ENCODE data around the gene CACNB1. TPM values are rescaled to one million over a fixed set of nuclear protein-coding genes. Genes with fewer than 3 reads are reported as not detected.

Gene CACNB1
- total and polyA plus RNA-seq, 10 of the 15 experiments (the other 5 are each of a cell fraction or from before 2014, with no cell fraction given) = 0.06 to 15.6 (median 6.3) TPM

DNA sequence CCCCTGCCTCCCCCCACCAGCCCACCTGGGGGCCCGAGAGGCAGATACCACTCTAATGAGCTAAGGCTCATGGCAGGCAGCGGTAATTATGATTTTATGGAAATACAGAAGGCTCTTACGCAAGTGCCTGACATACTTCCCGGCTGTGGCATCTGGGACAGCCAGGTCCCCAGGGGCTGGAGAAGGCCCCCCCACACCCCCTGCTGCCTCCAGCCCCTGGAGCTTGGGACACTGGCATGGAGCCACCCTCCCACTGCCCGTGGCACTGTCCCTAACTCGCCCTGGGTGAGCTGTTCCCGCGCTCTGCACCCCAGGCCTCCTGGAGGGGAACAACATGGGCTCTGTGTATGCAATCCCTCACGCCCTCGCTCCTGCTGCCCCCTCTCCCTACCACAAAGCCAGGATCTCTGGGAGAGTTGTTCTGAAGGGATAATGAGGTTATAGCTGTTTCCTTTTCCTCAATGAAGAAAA is 33.7 kb upstream of the CACNB1 start:
- Histone ChIP-seq H3K36me3 (ENCODE audit: control insufficient read depth in 2 of 2, insufficient read depth in 2 of 2, low read length in 1 of 2) (no peaks in the 10 kb centered on the region), H4K20me1 (ENCODE audit: control insufficient read depth, insufficient read depth) (no peaks in the 10 kb centered on the region), H3K27me3 (replicated peaks in 1 of 2; ENCODE audit: control insufficient read depth in 2 of 2, insufficient read depth in 2 of 2, low read length in 1 of 2) (peaks cover under 1% of the 10 kb centered on the region in 2 experiments; a peak in 2 of 4 replicates), H3K4me3 (no peak overlapping the region), H2AFZ (ENCODE audit: control insufficient read depth, low read depth, low read length) (no peak overlapping the region), H3K9ac (ENCODE audit: control insufficient read depth, insufficient read depth, low read length) (no peak overlapping the region), H3K79me2 (ENCODE audit: control insufficient read depth, insufficient read depth, low read length) (no peaks in the 10 kb centered on the region), H3K9me3 (replicated peaks; ENCODE audit: control insufficient read depth, insufficient read depth, low read length) (no peaks in the 10 kb centered on the region), H3K27ac (ENCODE audit: control insufficient read depth, insufficient read depth) (no peak overlapping the region), H3K4me1 (ENCODE audit: control insufficient read depth, insufficient read depth, low read length) (no peaks in the 10 kb centered on the region), H3K4me2 (ENCODE audit: control insufficient read depth, insufficient read depth) (no peak overlapping the region)
- RAD21 ChIA-PET (ENCODE audit: unreplicated experiment) = interaction anchor here (0.7 to 11.3 kb wide), 6 partner anchors 13 to 353 kb away, joined by 3 to 160 read pairs (median 5); no protein-coding TSS in a partner anchor
- intact Hi-C loops (cut with micrococcal nuclease; ENCODE audit: unreplicated experiment) = no loop called here
- TF ChIP-seq BRCA1 (IDR thresholded peaks at IDR 0.05; ENCODE audit: low read depth, low read length) = no peak
- TF ChIP-seq BMI1 (IDR thresholded peaks at IDR 0.05; ENCODE audit: borderline replicate concordance) = no peak
- TF ChIP-seq SMC3 (IDR thresholded peaks at IDR 0.05; ENCODE audit: borderline replicate concordance, low read length) = no peak
- no peak for TF ChIP-seq PRDM15 (CRISPR knock-in tag; IDR thresholded peaks at IDR 0.05)
- no peak for ATAC-seq
- no TSS peak for BruUV-seq (replicated peaks)
- FAIRE-seq = no peak
- CTCF ChIA-PET = interaction anchor here (0.6 to 21.3 kb wide), 13 partner anchors 8 to 502 kb away, joined by 3 to 658 read pairs (median 6); no protein-coding TSS in a partner anchor
- in situ Hi-C loops (cut with MboI) = no loop called here
- SMC1A ChIA-PET (ENCODE audit: uncharacterized antibody, unreplicated experiment) = interaction anchor here (0.9 to 4.1 kb wide), 5 partner anchors 11 to 248 kb away, joined by 3 to 69 read pairs (median 5); no protein-coding TSS in a partner anchor
- no peak for DNase-seq (ENCODE audit: low read depth, low spot score)
- POLR2A ChIA-PET = interaction anchor here (1.2 to 1.8 kb wide), 2 partner anchors 22 to 25 kb away, joined by 3 to 11 read pairs; no protein-coding TSS in a partner anchor
- 46% methylated on average over 10 of the region's 10 CpGs for WGBS (ENCODE audit: insufficient coverage, insufficient replicate concordance, low lambda C conversion rate, missing lambda C conversion rate)
